Hypothalamus (tissue), 51 donors: ENCODE data around the gene BBS5.
"Not testable (repeated sequence)": the region's sequence is repeated elsewhere in the genome, so short reads cannot be mapped to it uniquely, and the experiment has no call there.

Experiments
- DNase-seq, 51 donors: peaks; one replicate each; lab custom pipeline; 2025; lab: John Stamatoyannopoulos, UW

BBS5 gene

DNA sequence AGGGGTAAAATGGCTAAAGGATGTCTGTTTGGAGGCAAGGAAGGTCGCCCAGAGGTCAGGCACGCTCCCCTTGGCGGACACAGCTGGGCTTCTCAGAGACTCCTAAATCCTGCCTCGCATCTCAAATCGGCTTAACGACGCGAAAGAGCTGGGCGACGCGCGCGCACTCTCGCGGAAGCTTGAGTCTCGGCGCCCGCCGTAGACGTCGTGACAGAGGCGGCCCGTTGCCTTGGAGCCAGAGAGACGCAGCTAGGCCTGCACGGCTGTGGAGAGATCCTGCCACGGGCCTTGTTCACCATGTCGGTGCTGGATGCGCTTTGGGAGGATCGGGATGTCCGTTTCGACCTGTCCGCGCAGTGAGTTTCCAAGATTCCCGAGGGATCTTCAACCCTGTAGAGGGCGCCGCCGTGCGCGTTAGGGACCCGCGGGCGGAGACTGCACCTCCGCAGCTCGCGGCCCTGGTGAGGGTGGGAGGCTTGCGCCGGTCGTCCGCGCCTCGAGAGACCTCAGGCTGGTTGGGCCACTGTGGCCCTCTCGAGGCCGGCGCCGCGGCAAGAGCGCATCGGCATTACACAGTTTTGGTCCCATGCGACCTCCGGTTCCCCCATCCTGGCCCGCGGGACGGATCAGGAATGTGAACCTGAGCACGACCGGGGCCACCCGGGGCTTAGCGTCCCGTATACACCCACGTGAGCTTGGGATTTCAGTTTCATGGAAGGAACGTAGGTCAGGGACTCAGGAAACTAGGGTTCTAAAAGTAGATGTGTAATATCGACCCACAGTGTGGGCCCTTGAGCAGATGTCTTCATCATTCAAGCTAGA, at the start of gene BBS5:
Gene BBS5, plus strand, starts transcription at position 238 of the 822 bp plus-strand sequence. Its CDS starts 60 bp downstream, at position 298.
- DNase-seq = peak; percentile 17 to 92 (median 76)

DNA sequence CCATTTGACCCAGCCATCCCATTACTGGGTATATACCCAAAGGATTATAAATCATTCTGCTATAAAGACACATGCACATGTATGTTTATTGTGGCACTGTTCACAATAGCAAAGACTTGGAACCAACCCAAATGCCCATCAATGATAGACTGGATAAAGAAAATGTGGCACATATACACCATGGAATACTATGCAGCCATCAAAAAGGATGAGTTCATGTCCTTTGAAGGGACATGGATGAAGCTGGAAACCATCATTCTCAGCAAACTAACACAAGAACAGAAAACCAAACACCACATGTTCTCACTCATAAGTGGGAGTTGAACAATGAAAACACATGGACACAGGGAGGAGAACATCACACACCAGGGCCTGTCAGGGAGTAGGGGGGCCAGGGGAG, 47.5 kb upstream of the BBS5 start:
- DNase-seq = not testable (repeated sequence)

DNA sequence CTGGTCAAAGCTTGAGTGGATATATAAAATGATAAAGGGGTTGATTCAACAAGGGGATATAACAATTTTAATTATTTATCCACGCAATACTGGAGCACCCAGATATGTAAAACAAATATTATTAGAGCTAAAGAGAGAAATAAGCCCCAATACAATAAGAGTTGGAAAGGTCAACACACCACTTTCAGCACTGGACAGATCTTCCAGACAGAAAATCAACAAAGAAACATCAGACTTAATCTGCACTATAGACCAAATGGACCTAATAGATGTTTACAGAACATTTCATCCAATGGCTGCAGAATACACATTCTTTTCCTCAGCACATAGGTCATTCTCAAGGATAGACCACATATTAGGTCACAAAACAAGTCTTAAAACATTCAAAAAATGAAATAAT, 45.1 kb upstream of the BBS5 start:
- not testable (repeated sequence) for DNase-seq

DNA sequence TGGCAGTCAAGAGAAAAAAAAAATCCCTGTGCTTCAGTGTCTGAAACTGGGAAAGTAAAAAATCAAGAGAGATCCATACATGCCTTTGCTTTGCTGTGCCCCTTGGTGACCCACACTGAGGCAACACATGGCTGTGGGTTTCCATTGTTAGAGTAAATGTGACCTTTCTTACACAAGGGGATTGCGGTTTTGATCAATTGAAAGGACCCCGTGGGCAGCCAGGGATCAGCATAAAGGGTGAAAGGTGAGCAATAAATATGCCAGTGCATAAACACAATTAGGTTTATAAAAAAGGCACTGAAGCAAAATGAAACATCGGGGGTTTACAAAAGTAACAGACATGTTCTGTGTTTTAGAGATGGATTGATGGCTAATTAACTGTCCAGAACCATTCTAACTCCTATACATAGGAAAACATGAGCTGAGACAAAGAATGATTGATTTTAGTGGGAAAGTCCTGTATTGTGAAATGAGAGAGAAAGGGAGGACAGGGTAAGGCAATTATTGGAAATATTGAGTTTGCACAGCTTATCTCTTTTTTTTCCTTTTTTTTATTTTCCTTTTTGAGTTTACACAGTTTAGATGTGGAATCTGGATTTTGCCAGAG, 40.7 kb upstream of the BBS5 start:
- DNase-seq = no peak

DNA sequence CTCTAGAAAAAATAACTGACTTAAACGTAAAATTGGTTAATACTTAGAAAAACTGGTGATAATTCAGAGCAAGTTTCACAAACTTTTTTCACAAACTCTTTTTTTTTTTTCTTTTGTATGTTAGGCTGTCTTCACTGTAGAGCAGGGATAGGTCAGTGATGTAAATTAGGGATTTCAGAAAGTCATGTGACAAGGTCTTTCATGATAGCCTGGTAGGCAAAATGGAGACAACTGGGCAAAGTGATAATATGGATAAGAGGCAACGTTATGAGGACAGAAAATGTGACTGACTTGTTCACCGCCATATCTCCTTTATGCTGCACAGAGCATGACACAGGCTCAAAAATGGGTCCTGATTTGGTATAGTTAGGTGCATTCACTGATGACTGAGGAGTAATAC, 39.4 kb upstream of the BBS5 start:
- no peak for DNase-seq

DNA sequence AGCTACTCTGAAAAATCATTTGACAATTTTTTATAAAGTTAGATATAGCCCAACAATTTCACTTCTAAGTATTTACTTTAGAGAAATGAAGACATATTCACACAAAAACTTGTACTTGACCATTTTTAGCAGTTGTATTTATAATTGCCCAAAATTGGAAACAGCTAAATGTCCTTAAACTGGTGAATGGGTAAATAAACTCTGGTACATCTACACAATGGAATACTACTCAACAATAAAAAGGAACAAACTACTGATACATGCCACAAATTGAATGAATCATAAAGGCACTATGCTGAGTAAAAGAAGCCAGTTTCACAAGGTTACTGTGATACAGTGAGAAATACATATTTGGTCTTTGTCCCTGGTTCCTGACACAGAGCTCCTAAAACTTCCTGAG, 32.8 kb upstream of the BBS5 start:
- DNase-seq = no peak

DNA sequence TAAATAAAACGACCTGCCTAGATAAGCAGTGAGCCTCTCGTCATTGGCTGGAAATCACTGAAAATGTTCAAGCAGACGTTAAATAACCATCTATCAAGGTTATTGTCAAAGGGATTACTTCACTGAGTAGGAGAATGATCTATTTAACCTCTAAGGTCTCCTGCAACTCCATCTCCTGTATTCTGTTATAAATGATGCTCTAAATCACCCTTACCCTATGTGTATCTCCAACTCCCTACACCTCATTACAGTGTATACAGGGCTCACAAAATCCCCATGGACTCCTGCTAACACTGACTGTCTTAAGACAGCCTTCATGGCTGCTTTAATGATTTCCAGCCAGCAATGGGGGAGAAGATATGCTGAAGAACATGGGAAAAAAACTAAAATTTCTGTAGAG, 31.0 kb upstream of the BBS5 start:
- no peak for DNase-seq

DNA sequence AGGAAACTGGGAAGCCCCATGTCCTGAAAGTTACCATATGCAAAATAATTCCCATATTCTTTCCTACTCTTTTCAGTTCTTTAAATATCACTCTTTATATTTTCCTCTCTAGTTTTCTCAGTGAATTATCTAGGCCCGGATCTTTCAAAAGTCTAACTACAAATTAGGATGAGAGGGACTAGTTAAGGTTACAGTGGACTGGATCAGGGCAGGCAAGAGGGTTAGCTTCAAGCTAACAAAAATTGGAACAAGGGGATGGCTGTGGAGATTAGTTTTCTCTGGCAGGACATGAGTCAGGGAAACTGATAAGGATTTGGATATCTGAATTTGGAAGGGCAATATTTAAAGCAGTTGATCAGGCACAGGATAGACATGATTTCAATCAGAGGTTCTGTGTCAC, 30.4 kb upstream of the BBS5 start:
- no peak for DNase-seq

DNA sequence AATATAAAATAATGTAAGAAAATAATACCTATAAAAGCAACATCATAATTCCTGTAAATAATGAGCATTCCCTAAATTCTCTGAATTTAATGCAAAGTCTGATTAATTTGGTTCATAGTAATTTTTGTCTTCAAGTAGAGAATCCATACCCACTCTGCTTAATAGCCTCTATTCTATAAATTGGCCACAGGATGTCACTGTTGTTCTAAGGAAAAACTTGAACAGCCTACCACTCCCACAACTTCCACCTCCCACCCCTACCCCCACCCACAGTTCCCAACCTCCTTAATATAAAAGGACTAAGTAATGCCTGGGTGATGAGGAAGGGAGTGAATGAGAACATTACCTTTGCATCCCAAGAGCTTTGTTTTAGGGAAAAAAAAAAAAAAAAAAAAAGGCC, 27.2 kb upstream of the BBS5 start:
- no peak for DNase-seq

DNA sequence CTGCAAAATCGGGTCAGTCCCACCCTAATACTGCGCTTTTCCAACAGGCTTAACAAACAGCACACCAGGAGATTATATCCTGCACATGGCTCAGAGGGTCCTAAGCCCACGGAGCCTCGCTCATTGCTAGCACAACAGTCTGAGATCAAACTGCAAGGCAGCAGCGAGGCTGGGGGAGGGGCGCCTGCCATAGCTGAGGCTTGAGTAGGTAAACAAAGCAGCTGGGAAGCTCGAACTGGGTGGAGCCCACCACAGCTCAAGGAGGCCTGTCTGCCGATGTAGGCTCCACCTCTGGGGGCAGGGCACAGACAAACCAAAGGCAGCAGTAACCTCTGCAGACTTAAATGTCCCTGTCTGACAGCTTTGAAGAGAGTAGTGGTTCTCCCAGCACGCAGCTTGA, 26.2 kb upstream of the BBS5 start:
- not testable (repeated sequence) for DNase-seq

DNA sequence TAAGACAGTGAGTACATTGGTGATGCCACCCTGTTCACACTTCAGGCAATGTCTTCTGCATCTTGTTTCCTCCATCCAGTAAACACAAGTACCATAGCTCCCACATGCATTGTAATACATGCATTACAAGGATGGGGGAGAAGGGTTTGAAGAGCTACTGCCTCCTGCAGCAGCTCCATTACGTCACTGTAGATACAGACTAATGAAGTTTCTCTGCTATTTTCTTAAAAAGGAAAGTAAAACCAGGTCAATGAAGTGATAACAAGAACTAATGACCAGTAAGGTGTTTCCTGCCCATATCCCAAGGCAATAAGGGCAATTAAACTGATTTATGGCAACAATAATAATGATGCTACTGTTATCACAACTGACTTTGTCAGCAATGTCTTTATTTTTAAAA, 18.2 kb upstream of the BBS5 start:
- DNase-seq = no peak

DNA sequence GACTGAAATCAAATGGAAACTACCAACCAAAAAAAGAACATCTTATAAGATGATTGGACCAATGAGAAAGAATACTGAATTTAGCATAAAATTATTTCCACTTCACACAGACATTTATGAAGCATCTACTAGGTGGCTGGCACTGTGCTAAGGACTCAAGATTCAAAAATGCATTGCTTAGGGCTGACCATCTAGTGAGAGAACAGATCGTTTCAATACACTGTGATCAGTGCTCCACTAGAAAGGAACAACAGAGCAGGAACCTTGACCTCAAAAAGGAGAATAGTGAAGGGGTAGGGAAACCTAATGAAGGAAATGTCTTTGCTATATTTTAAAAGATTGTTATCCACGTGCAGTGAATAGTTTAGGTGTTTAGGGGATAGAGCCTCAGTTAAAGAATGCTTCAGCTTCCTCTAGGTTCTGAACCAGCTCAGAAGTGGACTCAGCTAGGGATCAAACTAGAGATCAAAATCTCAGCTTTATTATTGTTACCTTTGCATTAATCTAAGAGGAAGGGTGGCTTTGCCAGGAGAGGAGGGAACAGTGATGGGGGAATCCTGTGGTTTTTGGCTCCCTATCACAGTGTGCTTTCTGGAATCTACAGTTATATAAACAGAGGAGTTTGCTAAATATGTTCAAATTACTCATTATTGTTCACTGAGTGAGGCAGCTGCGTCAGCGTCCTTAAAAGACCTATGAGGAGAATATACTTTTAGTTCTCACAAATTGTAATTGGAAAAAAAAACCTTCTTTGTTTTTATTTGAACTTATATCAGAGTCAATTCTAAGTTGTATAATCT, 16.2 kb upstream of the BBS5 start:
- no peak for DNase-seq

DNA sequence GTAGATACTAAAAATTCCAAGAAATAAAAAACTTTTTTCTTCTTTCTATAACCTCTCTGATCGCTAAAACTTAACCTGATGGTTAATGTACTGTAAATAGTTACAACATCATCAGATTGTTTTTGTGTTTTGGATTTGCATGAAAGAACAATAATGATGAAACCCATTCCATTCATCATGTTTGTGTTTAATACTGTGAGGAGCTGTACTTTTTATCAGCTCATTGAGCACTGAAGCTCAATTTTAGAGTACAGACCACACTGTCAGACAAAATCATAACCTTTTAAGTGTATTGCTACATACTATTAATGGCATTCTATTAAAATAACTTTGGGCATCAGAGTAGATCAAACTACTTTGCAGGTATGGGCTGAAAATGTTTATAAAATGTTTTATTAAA, 14.8 kb upstream of the BBS5 start:
- no peak for DNase-seq

DNA sequence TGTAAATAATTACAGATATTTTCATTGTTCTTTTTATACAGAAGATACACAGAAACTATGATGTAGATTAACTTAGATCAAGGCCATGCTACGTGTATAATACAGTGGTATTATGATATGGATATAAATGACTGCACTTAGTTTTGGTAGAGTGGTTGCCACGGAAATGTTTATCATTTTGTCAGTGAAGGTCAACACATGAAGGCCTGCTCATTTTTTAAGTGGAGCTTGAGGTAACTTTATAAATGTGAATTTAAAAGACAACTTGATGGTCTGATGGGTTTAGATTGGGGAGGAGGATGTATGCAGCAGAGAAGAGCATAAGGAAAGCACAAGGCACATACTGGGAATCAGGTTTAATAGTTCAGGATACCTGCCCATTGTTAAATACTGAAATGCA, 14.4 kb upstream of the BBS5 start:
- DNase-seq = no peak

DNA sequence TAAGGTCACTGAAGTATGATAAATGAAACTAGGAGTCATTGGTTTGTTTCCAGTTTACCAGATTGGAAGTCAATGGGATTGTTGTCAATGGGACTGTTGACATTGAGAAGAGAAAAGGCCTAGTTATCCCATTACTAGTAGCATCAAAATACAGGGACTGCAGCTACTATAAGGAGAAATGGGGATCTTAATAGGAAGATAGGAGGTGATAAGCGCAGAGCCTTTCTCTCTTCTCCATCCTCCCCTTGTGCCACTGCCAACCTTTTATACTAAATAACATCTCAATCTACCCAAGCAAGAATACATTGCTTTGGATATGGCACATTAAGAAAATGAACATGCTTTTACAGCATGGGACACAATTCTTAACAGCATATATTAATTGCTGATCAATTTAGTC, 10.5 kb upstream of the BBS5 start:
- DNase-seq = no peak

DNA sequence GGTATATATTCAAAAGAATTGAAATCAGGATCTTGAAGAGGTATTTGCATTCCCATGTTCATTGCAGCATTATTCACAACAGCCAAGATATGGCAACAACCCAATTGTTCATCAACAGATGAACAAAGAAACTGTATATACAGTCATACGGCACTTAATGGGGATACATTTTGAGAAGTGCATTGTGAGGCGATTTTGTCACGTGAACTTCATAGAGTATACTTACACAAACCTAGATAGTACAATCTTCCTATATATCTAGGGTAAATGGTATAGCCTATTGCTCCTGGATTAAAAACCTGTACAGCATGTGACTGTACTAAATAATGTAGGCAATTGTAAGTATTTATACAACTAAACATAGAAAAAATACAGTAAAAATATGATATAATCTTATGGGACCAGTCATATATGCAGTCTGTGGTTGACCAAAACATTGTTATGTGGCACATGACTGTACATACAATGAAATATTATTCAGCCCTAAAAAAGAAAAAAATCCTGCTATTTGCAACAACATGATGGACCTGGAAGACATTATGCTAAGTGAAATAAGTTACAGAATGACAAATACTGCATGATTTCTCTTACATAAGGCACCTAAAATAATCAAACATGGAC, 9.2 kb upstream of the BBS5 start:
- no peak for DNase-seq

DNA sequence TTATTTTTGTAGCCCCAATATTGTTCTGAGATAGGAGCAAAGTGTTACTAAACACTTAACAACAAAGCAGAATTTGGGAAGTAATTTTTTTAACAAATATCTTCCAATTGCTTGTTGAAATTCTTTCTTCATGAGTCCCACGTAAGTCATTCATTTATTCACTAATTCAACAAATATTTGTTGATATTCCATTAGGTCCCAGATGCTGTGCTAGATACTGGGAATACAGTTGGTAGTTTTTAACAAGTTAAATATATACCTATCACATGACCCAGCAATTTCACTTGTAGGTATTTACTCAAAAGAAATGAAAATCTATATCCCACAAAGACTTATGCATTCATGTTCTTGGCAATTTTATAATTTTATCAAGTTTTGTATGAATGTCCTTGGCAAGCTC, 7.0 kb upstream of the BBS5 start:
- no peak for DNase-seq

DNA sequence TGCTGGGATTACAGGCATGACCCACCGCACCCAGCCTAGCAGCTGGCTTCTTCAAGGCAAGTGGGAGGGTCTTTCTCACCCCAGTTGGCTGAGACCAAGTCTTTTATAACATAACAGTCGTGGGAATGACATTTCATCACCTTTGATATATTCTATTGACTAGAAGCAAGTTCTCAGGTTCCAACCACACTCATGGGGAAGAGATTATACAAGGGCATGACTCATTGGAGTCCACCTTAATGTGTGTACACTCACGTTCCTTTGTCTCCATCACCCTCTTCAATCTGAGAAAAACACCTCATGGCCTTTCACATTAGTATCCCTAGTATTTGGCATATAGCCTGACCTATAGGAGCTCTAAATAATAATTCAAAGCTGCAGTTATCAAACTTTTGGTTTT, 2.8 kb upstream of the BBS5 start:
- no peak for DNase-seq

DNA sequence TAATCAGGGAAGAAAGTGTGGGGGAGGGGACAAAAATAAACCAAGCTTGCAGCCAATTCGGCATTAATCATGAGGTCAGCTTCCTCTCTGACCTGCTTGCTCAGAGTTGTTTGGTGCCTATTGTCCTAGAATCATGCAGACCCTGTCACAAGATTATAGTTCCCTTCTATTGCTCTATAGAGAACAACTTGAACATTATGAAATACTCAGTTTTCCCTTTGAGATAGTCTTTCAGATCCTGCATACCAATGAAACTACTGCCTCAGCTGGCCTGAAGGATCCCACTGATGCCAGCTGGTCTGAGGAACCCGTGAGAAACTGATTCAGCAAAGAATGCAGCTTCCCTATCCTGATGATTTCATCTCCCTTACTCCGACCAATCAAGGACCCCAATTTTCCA, 955 bp upstream of the BBS5 start:
- peak in 6 of 51 donors; percentile 1 to 13 (median 4) for DNase-seq

DNA sequence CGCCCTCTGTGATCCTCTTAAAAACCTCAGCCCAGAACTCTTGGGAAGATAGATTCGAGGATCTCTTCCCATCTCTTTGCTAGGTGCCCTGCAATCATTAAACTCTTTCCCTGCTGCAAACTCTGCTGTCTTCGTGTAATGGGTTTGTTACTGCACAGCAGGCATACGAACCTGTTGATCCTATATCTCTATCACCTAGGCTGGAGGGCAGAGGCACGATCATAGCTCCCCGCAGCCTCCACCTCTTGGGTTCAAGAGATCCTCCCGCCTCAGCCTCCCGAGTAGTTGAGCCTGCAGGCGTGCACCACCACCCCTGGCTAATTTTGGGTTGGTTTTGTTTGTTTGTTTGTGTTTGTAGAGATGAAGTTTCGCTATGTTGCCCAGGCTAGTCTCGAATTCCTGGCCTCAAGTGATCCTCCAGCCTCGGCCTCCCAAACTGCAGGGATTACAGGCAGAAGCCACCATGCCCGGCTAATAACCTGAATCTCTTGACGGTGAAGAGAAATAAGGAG, 493 bp upstream of the BBS5 start:
- DNase-seq = peak in 3 of 51 donors; percentile 11 to 45 (median 30)

DNA sequence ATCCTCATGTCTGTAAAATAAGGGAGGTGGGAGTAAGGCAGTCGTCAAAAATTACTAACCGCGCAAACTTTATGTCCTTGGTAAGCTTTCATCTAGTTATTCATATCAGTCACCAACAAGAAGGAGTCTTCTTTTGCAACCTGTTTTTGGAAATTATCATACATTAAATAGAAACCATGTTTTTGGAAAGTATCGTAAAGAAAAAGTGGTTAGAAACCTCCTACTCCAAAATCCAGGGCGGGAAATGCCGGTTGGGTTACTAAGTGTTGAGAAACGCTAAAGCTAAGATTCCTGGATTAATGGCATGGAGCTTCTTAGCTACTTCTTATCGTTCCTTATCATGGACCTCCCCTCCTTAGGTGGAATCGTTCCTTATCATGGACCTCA, 778 bp downstream of the BBS5 start:
- DNase-seq = no peak
